Caco-2 (cell line): Measurements from ENCODE around the gene MRC2. TPM values are rescaled to one million over a fixed set of nuclear protein-coding genes. Genes with fewer than 3 reads are reported as not detected.

Experiments used
- BruUV-seq: library from RNA; stranded (reverse); fragments of 400-500 nt; replicated peaks from 2 replicates; lab custom pipeline; 2021; lab: Mats Ljungman, UMichigan
- CTCF ChIA-PET: fragments of 300-600 bp; sonication (Branson Sonifier 250); formaldehyde crosslinking; loops from one replicate; lab custom pipeline; 2022; ENCODE audit warnings: antibody characterized with exemption; lab: Charles Lee
- POLR2A ChIA-PET: fragments of 300-600 bp; sonication (Branson Sonifier 250); formaldehyde crosslinking; loops from one replicate; lab custom pipeline; 2022; ENCODE audit warnings: antibody characterized with exemption; lab: Charles Lee
- DNase-seq, 2 experiments: peaks; one replicate each; pipeline versions ENCODE4 v3.0.0 to v3.0.0-alpha.2; 2020 to 2022
- H3K27me3 ChIP-seq: replicated peaks from 2 replicates; pipeline ENCODE4 v1.6.0; 2011; ENCODE audit warnings: low read length; ENCODE audit not compliant: control insufficient read depth, insufficient read depth
- H3K36me3 ChIP-seq: 2 replicates; pipeline ENCODE4 v1.5.1; 2011; ENCODE audit warnings: low read length; ENCODE audit not compliant: control insufficient read depth, insufficient read depth
- H3K4me1 ChIP-seq: fragments of 250-450 bp; sonication (Bioruptor Pico); 2 replicates; pipeline ENCODE4 v1.5.1; 2020; ENCODE audit warnings: mild to moderate bottlenecking
- H3K4me3 ChIP-seq: 2 replicates; pipeline ENCODE4 v1.5.1; 2011; ENCODE audit warnings: low read depth, mild to moderate bottlenecking, control low read depth, low read length
- H3K9me3 ChIP-seq: fragments of 250-450 bp; sonication (Bioruptor Pico); 2 replicates; pipeline ENCODE4 v1.5.1; 2020; ENCODE audit warnings: mild to moderate bottlenecking, moderate library complexity
- H3K27ac Mint-ChIP-seq: one replicate; pipeline ENCODE4 v1.8.0; 2022; ENCODE audit warnings: mixed read lengths; ENCODE audit not compliant: unreplicated experiment
- H3K27me3 Mint-ChIP-seq: one replicate; pipeline ENCODE4 v1.8.0; 2022; ENCODE audit warnings: mixed read lengths; ENCODE audit not compliant: insufficient read depth, unreplicated experiment
- H3K36me3 Mint-ChIP-seq: one replicate; pipeline ENCODE4 v1.8.0; 2022; ENCODE audit warnings: mild to moderate bottlenecking, mixed read lengths; ENCODE audit not compliant: insufficient read depth, unreplicated experiment
- H3K4me1 Mint-ChIP-seq: one replicate; pipeline ENCODE4 v1.8.0; 2022; ENCODE audit warnings: low read depth, mixed read lengths; ENCODE audit not compliant: unreplicated experiment
- H3K4me3 Mint-ChIP-seq: one replicate; pipeline ENCODE4 v1.8.0; 2022; ENCODE audit warnings: mild to moderate bottlenecking, moderate library complexity, mixed read lengths; ENCODE audit not compliant: unreplicated experiment
- H3K9me3 Mint-ChIP-seq: one replicate; pipeline ENCODE4 v1.8.0; 2022; ENCODE audit warnings: mixed read lengths; ENCODE audit not compliant: unreplicated experiment
- CTCF ChIP-seq, 2 experiments: fragments of 200-600 bp in 1 of 2; IDR thresholded peaks; 1 replicate in 1 of 2; 2 replicates in 1 of 2; pipeline versions ENCODE4 v1.5.1 to v1.8.0; 2011 to 2022; ENCODE audit warnings: antibody characterized with exemption in 1 of 2, control low read depth in 1 of 2, inconsistent platforms in 1 of 2, low read depth in 1 of 2, low read length in 1 of 2, mild to moderate bottlenecking in 1 of 2, moderate library complexity in 1 of 2; ENCODE audit not compliant: insufficient read depth in 1 of 2, severe bottlenecking in 1 of 2, unreplicated experiment in 1 of 2
- intact Hi-C: fragments of 100-400 bp; cut with micrococcal nuclease; formaldehyde crosslinking; loops from one replicate; pipeline ENCODE4 v1.10.0; 2022; ENCODE audit not compliant: unreplicated experiment
- total RNA-seq: library from RNA; stranded (reverse); gene quantifications from 2 replicates; pipeline ENCODE4 v1.2.3, GENCODE V29; 2022

MRC2 gene
- total RNA-seq, 1 experiment from 2014 or later, result 7.0 TPM

GRCh38 chr17:62637809-62638208 lies 10.3 kb downstream of the MRC2 start:
- intact Hi-C loops, result no loop called here
- ChIA-PET CTCF (no interaction called here), POLR2A (no interaction called here)
- no peaks in the 10 kb centered on the region for H3K36me3 ChIP-seq
- BruUV-seq, result no TSS peak
- no peaks in the 10 kb centered on the region for H3K4me1 ChIP-seq
- no peaks in the 10 kb centered on the region for H3K4me1 Mint-ChIP-seq
- no peak overlapping the region for H3K4me3 ChIP-seq
- no peak overlapping the region for H3K4me3 Mint-ChIP-seq
- no peaks in the 10 kb centered on the region for H3K9me3 Mint-ChIP-seq
- H3K27me3 ChIP-seq, result no peaks in the 10 kb centered on the region
- DNase-seq, result no peak
- no peaks in the 10 kb centered on the region for H3K9me3 ChIP-seq
- no peak overlapping the region for H3K27ac Mint-ChIP-seq
- no peaks in the 10 kb centered on the region for H3K36me3 Mint-ChIP-seq
- TF ChIP-seq CTCF (IDR thresholded peaks at IDR 0.05; ENCODE audit: insufficient read depth in 1 of 2, low read depth in 1 of 2, low read length in 1 of 2, severe bottlenecking in 1 of 2, unreplicated experiment in 1 of 2), result no peak
- peaks cover 10% of the 10 kb centered on the region for H3K27me3 Mint-ChIP-seq

- H3K4me1 ChIP-seq, result no peaks in the 10 kb centered on the region; the same call in 1 of the 2 replicates
- no peak overlapping the region for H3K4me3 ChIP-seq
- no peaks in the 10 kb centered on the region for H3K9me3 ChIP-seq
- intact Hi-C loops, result no loop called here
- H3K27ac Mint-ChIP-seq, result no peak overlapping the region
- no peak for TF ChIP-seq CTCF (IDR thresholded peaks at IDR 0.05; ENCODE audit: insufficient read depth in 1 of 2, low read depth in 1 of 2, low read length in 1 of 2, severe bottlenecking in 1 of 2, unreplicated experiment in 1 of 2)
- peaks cover 10% of the 10 kb centered on the region for H3K27me3 Mint-ChIP-seq
- H3K36me3 Mint-ChIP-seq, result peaks cover 5% of the 10 kb centered on the region
- no TSS peak for BruUV-seq
- CTCF ChIA-PET, result no interaction called here
- H3K36me3 ChIP-seq, result no peaks in the 10 kb centered on the region
- POLR2A ChIA-PET, result no interaction called here
- no peak overlapping the region for H3K4me3 Mint-ChIP-seq
- no peak for DNase-seq
- no peaks in the 10 kb centered on the region for H3K27me3 ChIP-seq
- no peaks in the 10 kb centered on the region for H3K4me1 Mint-ChIP-seq
- no peaks in the 10 kb centered on the region for H3K9me3 Mint-ChIP-seq
These were observed 13.7 kb downstream of the MRC2 start for GRCh38 chr17:62641153-62641552.

- H3K27me3 Mint-ChIP-seq, result peaks cover 10% of the 10 kb centered on the region
- Histone ChIP-seq H3K4me3 (no peak overlapping the region), H3K9me3 (no peaks in the 10 kb centered on the region), H3K27me3 (no peaks in the 10 kb centered on the region; the same call in 1 of the 2 replicates), H3K4me1 (no peaks in the 10 kb centered on the region; the same call in 1 of the 2 replicates), H3K36me3 (no peaks in the 10 kb centered on the region)
- H3K4me1 Mint-ChIP-seq, result no peaks in the 10 kb centered on the region
- no TSS peak for BruUV-seq
- H3K27ac Mint-ChIP-seq, result no peak overlapping the region
- no peak for DNase-seq
- TF ChIP-seq CTCF (IDR thresholded peaks at IDR 0.05; ENCODE audit: insufficient read depth in 1 of 2, low read depth in 1 of 2, low read length in 1 of 2, severe bottlenecking in 1 of 2, unreplicated experiment in 1 of 2), result no peak
- no peak overlapping the region for H3K4me3 Mint-ChIP-seq
- H3K9me3 Mint-ChIP-seq, result no peaks in the 10 kb centered on the region
- H3K36me3 Mint-ChIP-seq, result peaks cover 5% of the 10 kb centered on the region
- POLR2A ChIA-PET, result no interaction called here
- intact Hi-C loops, result no loop called here
- CTCF ChIA-PET, result no interaction called here
These were observed 14.5 kb downstream of the MRC2 start for GRCh38 chr17:62641951-62642350.
